GM19455 (cell line): ENCODE measurements around the gene PPP1R37.

ENCODE experiments used
- ATAC-seq: cut with Tn5 transposase; IDR thresholded peaks from one replicate; pipeline ENCODE4 v1.9.1; 2021; ENCODE audit not compliant: unreplicated experiment

Gene PPP1R37

DNA sequence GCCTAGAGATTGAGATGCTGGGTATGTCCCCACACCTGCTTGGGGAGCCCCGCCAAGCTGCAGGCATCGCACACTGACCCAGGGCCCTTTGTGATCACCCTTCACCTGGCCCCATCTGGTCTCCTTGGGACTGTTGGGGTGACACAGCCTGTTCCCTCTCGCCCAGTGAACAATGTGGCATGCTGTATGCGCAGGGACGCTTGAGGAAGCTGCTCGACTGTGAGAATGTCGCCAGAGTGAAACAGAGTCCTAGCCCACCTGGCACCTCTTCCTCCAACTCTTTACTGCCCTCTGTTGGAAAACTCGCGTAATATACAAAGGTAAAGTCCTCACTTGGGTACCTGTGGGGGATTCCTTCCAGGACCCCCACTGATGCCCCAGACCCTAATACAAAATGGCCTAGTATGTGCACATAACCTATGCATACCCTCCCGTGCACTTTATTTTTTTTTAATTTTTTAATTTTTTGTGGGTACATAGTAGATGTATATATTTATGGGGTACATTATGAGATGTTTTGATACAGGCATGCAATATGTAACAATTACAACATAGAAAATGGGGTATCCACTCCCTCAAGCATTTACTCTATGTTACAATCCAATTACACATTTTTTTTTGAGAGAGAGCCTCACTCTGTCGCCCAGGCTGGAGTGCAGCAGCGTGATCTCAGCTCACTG lies 94.6 kb downstream of the PPP1R37 start:
- no peak for ATAC-seq

DNA sequence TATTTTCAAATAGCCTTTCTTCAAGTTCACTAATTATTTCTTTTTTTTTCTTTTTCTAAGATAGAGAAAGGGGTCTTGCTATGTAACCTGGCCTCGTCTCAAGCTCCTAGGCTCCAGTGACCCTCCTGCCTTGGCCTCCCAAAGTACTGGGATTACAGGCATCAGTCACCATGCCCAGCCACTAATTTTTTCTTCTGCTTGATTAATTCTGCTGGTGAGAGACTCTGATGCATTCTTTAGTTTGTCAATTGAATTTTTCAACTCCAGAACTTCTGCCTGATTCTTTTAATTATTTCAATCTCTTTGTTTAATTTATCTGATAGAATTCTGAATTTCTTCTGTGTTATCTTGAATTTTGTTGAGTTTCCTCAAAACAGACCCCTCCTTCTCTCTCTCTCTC lies 97.0 kb downstream of the PPP1R37 start:
- ATAC-seq, result no peak

DNA sequence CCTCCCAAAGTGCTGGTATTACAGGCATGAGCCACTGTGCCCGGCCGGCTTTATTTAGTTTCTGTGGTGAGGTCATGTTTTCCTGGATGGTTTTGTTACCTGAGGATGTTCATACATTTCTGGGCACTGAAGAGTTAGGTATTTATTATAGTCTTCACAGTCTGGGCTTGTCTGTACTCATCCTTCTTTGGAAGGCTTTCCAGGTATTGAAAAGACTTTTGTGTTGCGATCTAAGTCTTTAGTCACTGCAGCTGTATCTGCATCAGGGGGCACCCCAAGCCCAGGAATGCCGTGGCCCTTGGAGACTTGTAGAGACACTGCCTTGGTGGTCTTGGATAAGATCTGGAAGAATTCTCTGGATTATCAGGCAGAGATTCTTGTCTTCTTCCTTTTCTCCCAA lies 98.4 kb downstream of the PPP1R37 start:
- no peak for ATAC-seq

DNA sequence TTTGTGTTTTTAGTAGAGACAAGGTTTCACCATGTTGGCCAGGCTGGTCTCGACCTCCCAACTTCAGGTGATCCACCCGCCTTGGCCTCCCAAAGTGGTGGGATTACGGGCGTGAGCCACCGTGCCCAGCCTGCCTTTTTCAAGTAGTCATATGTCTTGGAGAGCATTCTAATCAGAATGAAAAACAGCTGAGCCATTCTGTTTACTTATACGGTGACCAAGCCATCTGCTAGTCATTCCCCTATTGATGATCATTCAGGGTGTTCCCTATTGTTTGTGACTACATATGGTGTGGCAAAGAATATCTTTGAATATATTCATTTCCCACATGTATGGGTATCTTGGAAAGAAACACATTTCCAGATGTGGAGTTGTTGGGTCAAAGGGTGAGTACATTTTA lies 102.8 kb downstream of the PPP1R37 start:
- ATAC-seq, result no peak
